H9 (cell line): ENCODE measurements around the gene TP53. TPM values are rescaled to one million over a fixed set of nuclear protein-coding genes. Genes with fewer than 3 reads are reported as not detected.

Experiments
- DNase-seq: peaks from one replicate; pipeline ENCODE4 v3.0.0-alpha.2; 2017
- H2AFZ ChIP-seq: one replicate; pipeline ENCODE4 v1.6.1; 2013; ENCODE audit warnings: mild to moderate bottlenecking, low read length, control low read depth, moderate library complexity
- H2AK5ac ChIP-seq: 2 replicates; pipeline ENCODE4 v1.6.1; 2013; ENCODE audit warnings: low read length, control low read depth, mixed read lengths; ENCODE audit not compliant: insufficient read length
- H2BK120ac ChIP-seq: one replicate; pipeline ENCODE4 v1.6.1; 2013; ENCODE audit warnings: low read depth, mild to moderate bottlenecking, low read length, control low read depth, inconsistent platforms; ENCODE audit not compliant: poor library complexity, severe bottlenecking
- H2BK12ac ChIP-seq: 2 replicates; pipeline ENCODE4 v1.6.1; 2013; ENCODE audit warnings: low read length, control low read depth, mixed read lengths, low read depth; ENCODE audit not compliant: insufficient read length
- H2BK15ac ChIP-seq: 2 replicates; pipeline ENCODE4 v1.6.1; 2013; ENCODE audit warnings: low read depth, low read length, control low read depth
- H2BK20ac ChIP-seq: one replicate; pipeline ENCODE4 v1.6.1; 2013; ENCODE audit warnings: low read depth, mild to moderate bottlenecking, low read length, control low read depth, inconsistent platforms; ENCODE audit not compliant: poor library complexity, severe bottlenecking
- H2BK5ac ChIP-seq: 2 replicates; pipeline ENCODE4 v1.6.1; 2013; ENCODE audit warnings: low read length, control low read depth, mixed read lengths; ENCODE audit not compliant: insufficient read length
- H3K14ac ChIP-seq: 2 replicates; pipeline ENCODE4 v1.6.1; 2013; ENCODE audit warnings: low read length, control low read depth; ENCODE audit not compliant: insufficient read depth
- H3K18ac ChIP-seq: 2 replicates; pipeline ENCODE4 v1.6.1; 2013; ENCODE audit warnings: low read depth, mild to moderate bottlenecking, mixed read lengths, low read length, control low read depth; ENCODE audit not compliant: insufficient read length
- H3K23ac ChIP-seq: 2 replicates; pipeline ENCODE4 v1.6.1; 2013; ENCODE audit warnings: low read length, control low read depth, mixed read lengths, low read depth; ENCODE audit not compliant: insufficient read length
- H3K23me2 ChIP-seq: 2 replicates; pipeline ENCODE4 v1.6.1; 2013; ENCODE audit warnings: low read depth, mild to moderate bottlenecking, mixed read lengths, low read length, control low read depth; ENCODE audit not compliant: insufficient read length, poor library complexity, severe bottlenecking
- H3K27ac ChIP-seq: 2 replicates; pipeline ENCODE4 v1.5.1; 2013; ENCODE audit warnings: low read length, control low read depth, mixed read lengths, low read depth; ENCODE audit not compliant: insufficient read length
- H3K27me3 ChIP-seq: 2 replicates; pipeline ENCODE4 v1.6.1; 2013; ENCODE audit warnings: low read length, control low read depth, inconsistent platforms; ENCODE audit not compliant: insufficient read depth
- H3K4ac ChIP-seq: 2 replicates; pipeline ENCODE4 v1.6.1; 2013; ENCODE audit warnings: low read depth, mild to moderate bottlenecking, control low read depth, inconsistent platforms, low read length, moderate library complexity
- H3K4me1 ChIP-seq: 2 replicates; pipeline ENCODE4 v1.6.1; 2013; ENCODE audit warnings: low read length, control low read depth, inconsistent platforms; ENCODE audit not compliant: insufficient read depth
- H3K4me2 ChIP-seq: 2 replicates; pipeline ENCODE4 v1.6.1; 2013; ENCODE audit warnings: low read length, control low read depth, mixed read lengths; ENCODE audit not compliant: insufficient read length, insufficient read depth
- H3K56ac ChIP-seq: 2 replicates; pipeline ENCODE4 v1.6.1; 2013; ENCODE audit warnings: low read depth, mild to moderate bottlenecking, mixed read lengths, low read length, control low read depth; ENCODE audit not compliant: insufficient read length
- H3K79me1 ChIP-seq: 2 replicates; pipeline ENCODE4 v1.6.1; 2013; ENCODE audit warnings: low read depth, mild to moderate bottlenecking, moderate library complexity, low read length, control low read depth, inconsistent platforms; ENCODE audit not compliant: insufficient read depth, poor library complexity, severe bottlenecking
- H3K79me2 ChIP-seq: 2 replicates; pipeline ENCODE4 v1.6.1; 2013; ENCODE audit warnings: low read length, control low read depth, inconsistent platforms; ENCODE audit not compliant: insufficient read depth
- H3K9ac ChIP-seq: 2 replicates; pipeline ENCODE4 v1.6.1; 2013; ENCODE audit warnings: low read length, control low read depth, mixed read lengths; ENCODE audit not compliant: insufficient read length; ENCODE audit errors: extremely low read depth
- H3K9me3 ChIP-seq: one replicate; pipeline ENCODE4 v1.6.1; 2013; ENCODE audit warnings: low read depth, low read length, inconsistent platforms; ENCODE audit not compliant: control insufficient read depth
- H3T11ph ChIP-seq: one replicate; pipeline ENCODE4 v1.6.1; 2013; ENCODE audit warnings: mild to moderate bottlenecking, low read length, control low read depth, inconsistent platforms
- H4K20me1 ChIP-seq: one replicate; pipeline ENCODE4 v1.6.1; 2013; ENCODE audit not compliant: control insufficient read depth, insufficient read length, insufficient read depth
- H4K5ac ChIP-seq: 2 replicates; pipeline ENCODE4 v1.6.1; 2013; ENCODE audit warnings: low read depth, mild to moderate bottlenecking, mixed read lengths, low read length, control low read depth; ENCODE audit not compliant: insufficient read length
- H4K8ac ChIP-seq: replicated peaks from 2 replicates; pipeline ENCODE4 v1.6.1; 2013; ENCODE audit warnings: low read length, control low read depth, mixed read lengths, low read depth; ENCODE audit not compliant: insufficient read length
- H4K91ac ChIP-seq: 2 replicates; pipeline ENCODE4 v1.6.1; 2013; ENCODE audit warnings: low read depth, mild to moderate bottlenecking, moderate library complexity, mixed read lengths, low read length, control low read depth; ENCODE audit not compliant: insufficient read length
- H3K27ac Mint-ChIP-seq, 3 experiments: 2 replicates in 2 of 3; 3 replicates in 1 of 3; pipeline ENCODE4 v1.8.0; 2020 to 2021; ENCODE audit warnings: mixed read lengths in 3 of 3, mild to moderate bottlenecking in 1 of 3, moderate library complexity in 1 of 3
- H3K27me3 Mint-ChIP-seq: 2 replicates; pipeline ENCODE4 v1.8.0; 2021; ENCODE audit warnings: low read depth, mild to moderate bottlenecking, moderate library complexity, mixed read lengths
- H3K36me3 Mint-ChIP-seq, 3 experiments: 2 replicates in 2 of 3; 3 replicates in 1 of 3; pipeline ENCODE4 v1.8.0; 2020 to 2021; ENCODE audit warnings: low read depth in 3 of 3, mixed read lengths in 3 of 3; ENCODE audit not compliant: insufficient read depth in 1 of 3
- H3K4me1 Mint-ChIP-seq, 2 experiments: 2 replicates each; pipeline ENCODE4 v1.8.0; 2020; ENCODE audit warnings: mixed read lengths in 2 of 2
- H3K4me3 Mint-ChIP-seq, 2 experiments: 2 replicates in 1 of 2; 3 replicates in 1 of 2; pipeline ENCODE4 v1.8.0; 2020 to 2021; ENCODE audit warnings: mild to moderate bottlenecking in 2 of 2, mixed read lengths in 2 of 2, moderate library complexity in 1 of 2
- H3K9me3 Mint-ChIP-seq, 2 experiments: 2 replicates in 1 of 2; 3 replicates in 1 of 2; pipeline ENCODE4 v1.8.0; 2020; ENCODE audit warnings: mild to moderate bottlenecking in 2 of 2, mixed read lengths in 2 of 2, moderate library complexity in 1 of 2
- WGBS: extraction: QIAGEN DNeasy Blood & Tissue Kit; methylation state at CpG from one replicate; pipeline ENCODE4 v1.1.7; 2013; ENCODE audit warnings: missing lambda C conversion rate, low lambda C conversion rate, mixed read lengths; ENCODE audit not compliant: insufficient read length; ENCODE audit errors: extremely low coverage; 5-methylcytosine and 5-hydroxymethylcytosine counted together
- total RNA-seq: library from RNA; stranded (reverse); gene quantifications from 2 replicates; pipeline ENCODE4 v1.2.1, GENCODE V29; 2021
- TF ChIP-seq, protein P1 (sequence below): fragments of 200-600 bp; sonication (generic); conservative IDR thresholded peaks from 3 replicates; pipeline ENCODE4 v1.8.0; 2021; ENCODE audit warnings: antibody characterized with exemption, mild to moderate bottlenecking

The TP53 gene
- total RNA-seq, 1 experiment from 2014 or later: 163 TPM

DNA sequence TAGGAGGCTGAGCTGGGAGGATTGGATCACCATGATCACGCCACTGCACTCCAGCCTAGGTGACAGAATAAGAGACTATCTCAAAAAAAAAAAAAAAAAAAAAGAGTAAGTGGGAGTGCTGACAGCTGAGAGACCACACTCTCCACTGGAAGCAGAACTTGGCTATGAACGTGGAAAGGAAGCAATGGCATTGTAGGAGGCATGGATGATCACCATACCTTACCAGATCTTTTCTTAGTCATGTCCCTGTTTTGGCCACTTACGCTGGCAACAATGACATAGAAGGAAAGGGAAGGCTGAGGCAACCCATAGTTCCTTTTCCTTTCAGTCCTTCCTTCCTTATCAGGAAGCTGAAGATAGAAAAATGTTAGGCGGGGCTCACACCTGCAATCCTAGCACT lies 40.3 kb downstream of the TP53 start:
- WGBS: no CpG with 5 or more reads among the region's 4 CpGs
- H3K27ac ChIP-seq: no peak overlapping the region
- H3K14ac ChIP-seq: no peak overlapping the region
- no peaks in the 10 kb centered on the region for H3K9me3 ChIP-seq
- H4K91ac ChIP-seq: no peak overlapping the region
- no peaks in the 10 kb centered on the region for H3K4me1 ChIP-seq
- no peak overlapping the region for H2BK120ac ChIP-seq
- H3K56ac ChIP-seq: no peak overlapping the region
- H2BK20ac ChIP-seq: no peak overlapping the region
- no peaks in the 10 kb centered on the region for H3K79me2 ChIP-seq
- peaks cover 5% of the 10 kb centered on the region for H3K27me3 ChIP-seq
- Mint-ChIP-seq H3K27me3 (peaks cover 44% of the 10 kb centered on the region), H3K4me3 (no peak overlapping the region), H3K36me3 (no peaks in the 10 kb centered on the region; a peak in 1 of 7 replicates), H3K27ac (no peak overlapping the region), H3K9me3 (peaks cover 0 to 3% of the 10 kb centered on the region in 2 experiments; a peak in 2 of 5 replicates), H3K4me1 (peaks cover 12 to 19% of the 10 kb centered on the region in 2 experiments)
- peaks cover 14% of the 10 kb centered on the region for H3K23me2 ChIP-seq
- H3K23ac ChIP-seq: no peak overlapping the region
- H3K79me1 ChIP-seq: no peaks in the 10 kb centered on the region
- no peak overlapping the region for H2AK5ac ChIP-seq
- no peak overlapping the region for H2BK12ac ChIP-seq
- DNase-seq: no peak
- no peak overlapping the region for H3K18ac ChIP-seq
- H3T11ph ChIP-seq: no peak overlapping the region
- no peak overlapping the region for H3K9ac ChIP-seq
- no peaks in the 10 kb centered on the region for H4K20me1 ChIP-seq
- H2BK5ac ChIP-seq: no peak overlapping the region
- H2AFZ ChIP-seq: no peak overlapping the region
- H3K4ac ChIP-seq: no peak overlapping the region
- H4K5ac ChIP-seq: no peak overlapping the region
- H4K8ac ChIP-seq: no peak overlapping the region
- H3K4me2 ChIP-seq: no peak overlapping the region
- TF ChIP-seq, protein P1, sequence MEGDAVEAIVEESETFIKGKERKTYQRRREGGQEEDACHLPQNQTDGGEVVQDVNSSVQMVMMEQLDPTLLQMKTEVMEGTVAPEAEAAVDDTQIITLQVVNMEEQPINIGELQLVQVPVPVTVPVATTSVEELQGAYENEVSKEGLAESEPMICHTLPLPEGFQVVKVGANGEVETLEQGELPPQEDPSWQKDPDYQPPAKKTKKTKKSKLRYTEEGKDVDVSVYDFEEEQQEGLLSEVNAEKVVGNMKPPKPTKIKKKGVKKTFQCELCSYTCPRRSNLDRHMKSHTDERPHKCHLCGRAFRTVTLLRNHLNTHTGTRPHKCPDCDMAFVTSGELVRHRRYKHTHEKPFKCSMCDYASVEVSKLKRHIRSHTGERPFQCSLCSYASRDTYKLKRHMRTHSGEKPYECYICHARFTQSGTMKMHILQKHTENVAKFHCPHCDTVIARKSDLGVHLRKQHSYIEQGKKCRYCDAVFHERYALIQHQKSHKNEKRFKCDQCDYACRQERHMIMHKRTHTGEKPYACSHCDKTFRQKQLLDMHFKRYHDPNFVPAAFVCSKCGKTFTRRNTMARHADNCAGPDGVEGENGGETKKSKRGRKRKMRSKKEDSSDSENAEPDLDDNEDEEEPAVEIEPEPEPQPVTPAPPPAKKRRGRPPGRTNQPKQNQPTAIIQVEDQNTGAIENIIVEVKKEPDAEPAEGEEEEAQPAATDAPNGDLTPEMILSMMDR: no peak
- H2BK15ac ChIP-seq: no peak overlapping the region
